ENCODE measurements around the gene HDAC1.

- TF ChIP-seq, protein P1, sequence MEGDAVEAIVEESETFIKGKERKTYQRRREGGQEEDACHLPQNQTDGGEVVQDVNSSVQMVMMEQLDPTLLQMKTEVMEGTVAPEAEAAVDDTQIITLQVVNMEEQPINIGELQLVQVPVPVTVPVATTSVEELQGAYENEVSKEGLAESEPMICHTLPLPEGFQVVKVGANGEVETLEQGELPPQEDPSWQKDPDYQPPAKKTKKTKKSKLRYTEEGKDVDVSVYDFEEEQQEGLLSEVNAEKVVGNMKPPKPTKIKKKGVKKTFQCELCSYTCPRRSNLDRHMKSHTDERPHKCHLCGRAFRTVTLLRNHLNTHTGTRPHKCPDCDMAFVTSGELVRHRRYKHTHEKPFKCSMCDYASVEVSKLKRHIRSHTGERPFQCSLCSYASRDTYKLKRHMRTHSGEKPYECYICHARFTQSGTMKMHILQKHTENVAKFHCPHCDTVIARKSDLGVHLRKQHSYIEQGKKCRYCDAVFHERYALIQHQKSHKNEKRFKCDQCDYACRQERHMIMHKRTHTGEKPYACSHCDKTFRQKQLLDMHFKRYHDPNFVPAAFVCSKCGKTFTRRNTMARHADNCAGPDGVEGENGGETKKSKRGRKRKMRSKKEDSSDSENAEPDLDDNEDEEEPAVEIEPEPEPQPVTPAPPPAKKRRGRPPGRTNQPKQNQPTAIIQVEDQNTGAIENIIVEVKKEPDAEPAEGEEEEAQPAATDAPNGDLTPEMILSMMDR (IDR thresholded peaks at IDR 0.05) = no peak
- TF ChIP-seq POLR2AphosphoS5 (IDR thresholded peaks at IDR 0.05) (no peak), EP300 (IDR thresholded peaks at IDR 0.05) (no peak)
Observed at GRCh38 chr1:32255072-32256071, 36.5 kb upstream of the HDAC1 start.

Data from gastroesophageal sphincter (tissue), 3 donors.